ENCODE measurements around the gene SLX4IP. TPM values are rescaled to one million over a fixed set of nuclear protein-coding genes. Genes with fewer than 3 reads are reported as not detected.
A peak's percentile ranks its signal among the peaks of the same experiment; 100 is the strongest.

Gene SLX4IP
- total and polyA plus RNA-seq, 2 of the 13 experiments (the other 11 are each of a cell fraction or from before 2014, with no cell fraction given) = 3.6 to 7.3 TPM

DNA sequence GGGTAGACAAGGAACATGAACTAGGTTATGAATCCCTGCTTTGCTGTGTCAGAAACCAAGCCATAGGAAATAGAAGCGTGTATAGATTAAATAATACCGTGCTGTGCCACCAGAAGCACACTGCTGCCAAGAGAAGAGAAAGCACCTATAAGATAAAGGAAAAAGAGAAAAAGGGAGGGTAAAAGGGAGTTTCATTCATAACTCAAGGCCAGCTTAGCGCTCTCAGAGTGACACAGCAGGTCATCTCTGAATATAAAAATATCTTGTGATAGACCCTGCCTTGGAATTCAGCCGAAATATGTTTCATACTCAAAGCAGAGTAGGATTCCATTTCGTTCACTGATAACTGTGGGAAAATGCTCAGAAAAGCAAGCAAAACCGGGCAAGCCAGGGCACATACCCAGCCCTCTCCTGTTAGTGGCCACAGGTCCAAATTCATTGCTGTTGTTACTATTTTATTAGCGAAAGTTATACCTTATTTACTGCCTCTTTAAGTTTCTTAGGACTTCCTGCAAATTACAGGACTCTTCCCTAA is 230.0 kb downstream of the SLX4IP start (continued):
- TF ChIP-seq, protein P1, sequence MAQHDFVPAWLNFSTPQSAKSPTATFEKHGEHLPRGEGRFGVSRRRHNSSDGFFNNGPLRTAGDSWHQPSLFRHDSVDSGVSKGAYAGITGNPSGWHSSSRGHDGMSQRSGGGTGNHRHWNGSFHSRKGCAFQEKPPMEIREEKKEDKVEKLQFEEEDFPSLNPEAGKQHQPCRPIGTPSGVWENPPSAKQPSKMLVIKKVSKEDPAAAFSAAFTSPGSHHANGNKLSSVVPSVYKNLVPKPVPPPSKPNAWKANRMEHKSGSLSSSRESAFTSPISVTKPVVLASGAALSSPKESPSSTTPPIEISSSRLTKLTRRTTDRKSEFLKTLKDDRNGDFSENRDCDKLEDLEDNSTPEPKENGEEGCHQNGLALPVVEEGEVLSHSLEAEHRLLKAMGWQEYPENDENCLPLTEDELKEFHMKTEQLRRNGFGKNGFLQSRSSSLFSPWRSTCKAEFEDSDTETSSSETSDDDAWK (CRISPR knock-in tag; IDR thresholded peaks at IDR 0.05) = no peak
- TF ChIP-seq, protein P2, sequence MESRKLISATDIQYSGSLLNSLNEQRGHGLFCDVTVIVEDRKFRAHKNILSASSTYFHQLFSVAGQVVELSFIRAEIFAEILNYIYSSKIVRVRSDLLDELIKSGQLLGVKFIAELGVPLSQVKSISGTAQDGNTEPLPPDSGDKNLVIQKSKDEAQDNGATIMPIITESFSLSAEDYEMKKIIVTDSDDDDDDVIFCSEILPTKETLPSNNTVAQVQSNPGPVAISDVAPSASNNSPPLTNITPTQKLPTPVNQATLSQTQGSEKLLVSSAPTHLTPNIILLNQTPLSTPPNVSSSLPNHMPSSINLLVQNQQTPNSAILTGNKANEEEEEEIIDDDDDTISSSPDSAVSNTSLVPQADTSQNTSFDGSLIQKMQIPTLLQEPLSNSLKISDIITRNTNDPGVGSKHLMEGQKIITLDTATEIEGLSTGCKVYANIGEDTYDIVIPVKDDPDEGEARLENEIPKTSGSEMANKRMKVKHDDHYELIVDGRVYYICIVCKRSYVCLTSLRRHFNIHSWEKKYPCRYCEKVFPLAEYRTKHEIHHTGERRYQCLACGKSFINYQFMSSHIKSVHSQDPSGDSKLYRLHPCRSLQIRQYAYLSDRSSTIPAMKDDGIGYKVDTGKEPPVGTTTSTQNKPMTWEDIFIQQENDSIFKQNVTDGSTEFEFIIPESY (CRISPR knock-in tag; IDR thresholded peaks at IDR 0.05) = peak; percentile 62
- 0 out of 2 replicates have a peak, but pooled peaks have one; percentile 5 for TF ChIP-seq ZNF230 (CRISPR knock-in tag; IDR thresholded peaks at IDR 0.05)
- no peak for TF ChIP-seq HIVEP1 (CRISPR knock-in tag; IDR thresholded peaks at IDR 0.05)
- TF ChIP-seq, protein P3, sequence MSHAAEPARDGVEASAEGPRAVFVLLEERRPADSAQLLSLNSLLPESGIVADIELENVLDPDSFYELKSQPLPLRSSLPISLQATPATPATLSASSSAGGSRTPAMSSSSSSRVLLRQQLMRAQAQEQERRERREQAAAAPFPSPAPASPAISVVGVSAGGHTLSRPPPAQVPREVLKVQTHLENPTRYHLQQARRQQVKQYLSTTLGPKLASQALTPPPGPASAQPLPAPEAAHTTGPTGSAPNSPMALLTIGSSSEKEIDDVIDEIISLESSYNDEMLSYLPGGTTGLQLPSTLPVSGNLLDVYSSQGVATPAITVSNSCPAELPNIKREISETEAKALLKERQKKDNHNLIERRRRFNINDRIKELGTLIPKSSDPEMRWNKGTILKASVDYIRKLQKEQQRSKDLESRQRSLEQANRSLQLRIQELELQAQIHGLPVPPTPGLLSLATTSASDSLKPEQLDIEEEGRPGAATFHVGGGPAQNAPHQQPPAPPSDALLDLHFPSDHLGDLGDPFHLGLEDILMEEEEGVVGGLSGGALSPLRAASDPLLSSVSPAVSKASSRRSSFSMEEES (CRISPR knock-in tag; IDR thresholded peaks at IDR 0.05) = peak; percentile 13; the same call in 1 of the 2 replicates
- TF ChIP-seq ZNF34 (CRISPR knock-in tag; IDR thresholded peaks at IDR 0.05; ENCODE audit: borderline replicate concordance) = 0 out of 2 replicates have a peak, but pooled peaks have one; percentile 26
- TF ChIP-seq MXI1 (IDR thresholded peaks at IDR 0.05; ENCODE audit: borderline replicate concordance, low read depth, low read length) = no peak
- TF ChIP-seq ZNF850 (CRISPR knock-in tag; conservative IDR thresholded peaks at IDR 0.05) = no peak
- no peak for TF ChIP-seq ELF4 (CRISPR knock-in tag; IDR thresholded peaks at IDR 0.05; ENCODE audit: borderline replicate concordance)
